ENCODE data around the gene LRBA. TPM values are rescaled to one million over a fixed set of nuclear protein-coding genes. Genes with fewer than 3 reads are reported as not detected.

Gene LRBA
- total and polyA plus RNA-seq, 9 donors, result 9.7 to 49.2 (median 30.4) TPM

DNA sequence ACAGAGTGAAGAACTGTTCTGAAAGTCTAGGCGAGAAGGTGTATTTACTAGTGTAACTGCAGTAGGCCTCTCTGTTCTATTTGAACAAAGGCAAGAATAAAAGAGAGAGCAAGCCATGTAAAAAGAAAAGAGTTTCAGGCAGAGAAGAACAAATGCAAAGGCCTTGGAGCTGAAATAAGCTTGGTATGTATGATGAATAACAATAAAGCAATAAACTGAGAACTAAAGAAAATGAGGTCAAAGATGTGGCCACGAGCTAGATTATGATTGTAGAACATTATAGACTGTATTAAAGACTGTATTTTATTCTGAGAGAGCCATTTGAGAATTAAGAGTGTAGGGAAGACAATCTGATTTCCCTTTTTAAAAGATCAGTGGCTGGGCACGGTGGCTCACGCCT is 160.5 kb downstream of the LRBA start:
- Histone ChIP-seq H3K27ac (no peak overlapping the region), H3K27me3 (no peaks in the 10 kb centered on the region), H3K9me3 (no peaks in the 10 kb centered on the region), H3K4me1 (ENCODE audit: insufficient read depth) (no peaks in the 10 kb centered on the region), H3K4me3 (no peak overlapping the region), H3K36me3 (no peaks in the 10 kb centered on the region)
- intact Hi-C loops (cut with DNase I), result no loop called here
- DNase-seq, result no peak
- 95 to 98% (median 98%) methylated on average over 4 of the region's 4 CpGs for WGBS, 3 donors
- TF ChIP-seq, protein P1, sequence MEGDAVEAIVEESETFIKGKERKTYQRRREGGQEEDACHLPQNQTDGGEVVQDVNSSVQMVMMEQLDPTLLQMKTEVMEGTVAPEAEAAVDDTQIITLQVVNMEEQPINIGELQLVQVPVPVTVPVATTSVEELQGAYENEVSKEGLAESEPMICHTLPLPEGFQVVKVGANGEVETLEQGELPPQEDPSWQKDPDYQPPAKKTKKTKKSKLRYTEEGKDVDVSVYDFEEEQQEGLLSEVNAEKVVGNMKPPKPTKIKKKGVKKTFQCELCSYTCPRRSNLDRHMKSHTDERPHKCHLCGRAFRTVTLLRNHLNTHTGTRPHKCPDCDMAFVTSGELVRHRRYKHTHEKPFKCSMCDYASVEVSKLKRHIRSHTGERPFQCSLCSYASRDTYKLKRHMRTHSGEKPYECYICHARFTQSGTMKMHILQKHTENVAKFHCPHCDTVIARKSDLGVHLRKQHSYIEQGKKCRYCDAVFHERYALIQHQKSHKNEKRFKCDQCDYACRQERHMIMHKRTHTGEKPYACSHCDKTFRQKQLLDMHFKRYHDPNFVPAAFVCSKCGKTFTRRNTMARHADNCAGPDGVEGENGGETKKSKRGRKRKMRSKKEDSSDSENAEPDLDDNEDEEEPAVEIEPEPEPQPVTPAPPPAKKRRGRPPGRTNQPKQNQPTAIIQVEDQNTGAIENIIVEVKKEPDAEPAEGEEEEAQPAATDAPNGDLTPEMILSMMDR (IDR thresholded peaks at IDR 0.05), result no peak
- TF ChIP-seq POLR2A (IDR thresholded peaks at IDR 0.05) (no peak), EP300 (IDR thresholded peaks at IDR 0.05) (no peak)

DNA sequence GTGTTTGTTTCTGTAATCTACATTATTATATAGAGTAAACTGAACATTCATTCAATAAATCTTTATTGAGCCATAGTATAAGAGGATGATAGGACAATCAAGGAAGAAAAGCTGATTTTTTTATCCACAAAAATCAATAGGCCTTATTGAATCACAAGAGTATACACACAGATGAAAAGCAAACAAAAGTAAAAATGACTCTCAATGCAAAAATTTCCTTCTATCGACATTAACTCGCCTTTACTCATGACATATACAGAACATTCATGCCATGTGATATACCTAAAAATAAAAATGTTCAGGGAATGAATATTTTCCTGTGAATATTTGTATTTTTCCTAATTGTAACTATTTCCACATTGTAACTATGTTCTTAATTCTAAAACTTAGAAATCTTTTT is 161.2 kb downstream of the LRBA start:
- Histone ChIP-seq H3K27ac (no peak overlapping the region), H3K27me3 (no peaks in the 10 kb centered on the region), H3K4me1 (ENCODE audit: insufficient read depth) (no peaks in the 10 kb centered on the region), H3K9me3 (no peaks in the 10 kb centered on the region), H3K36me3 (no peaks in the 10 kb centered on the region), H3K4me3 (no peak overlapping the region)
- 75 to 97% (median 97%) methylated on average over 2 of the region's 2 CpGs for WGBS, 3 donors
- intact Hi-C loops (cut with DNase I), result no loop called here
- no peak for DNase-seq
- TF ChIP-seq, protein P1 (IDR thresholded peaks at IDR 0.05), result no peak

DNA sequence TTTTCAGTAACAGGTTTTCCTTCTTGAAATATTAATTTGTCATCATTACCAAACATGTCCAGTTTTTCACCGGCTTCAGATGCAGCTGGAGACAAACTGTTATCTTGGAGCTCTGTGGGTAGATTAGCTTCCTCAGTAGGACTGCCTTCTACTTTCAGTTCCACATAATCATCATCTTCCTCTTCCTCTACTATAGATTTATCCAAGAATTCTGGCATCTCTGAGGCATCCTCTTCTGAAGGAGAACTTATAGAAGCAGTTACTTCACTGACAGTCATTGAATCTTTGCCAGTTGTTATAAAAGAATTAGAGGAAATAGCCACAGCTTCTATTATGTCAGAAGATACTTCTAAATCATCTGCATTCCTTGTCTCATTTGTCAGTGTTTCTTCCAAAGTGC is 162.9 kb downstream of the LRBA start:
- intact Hi-C loops (cut with DNase I), result no loop called here
- Histone ChIP-seq H3K36me3 (no peaks in the 10 kb centered on the region), H3K4me1 (ENCODE audit: insufficient read depth) (no peaks in the 10 kb centered on the region)

DNA sequence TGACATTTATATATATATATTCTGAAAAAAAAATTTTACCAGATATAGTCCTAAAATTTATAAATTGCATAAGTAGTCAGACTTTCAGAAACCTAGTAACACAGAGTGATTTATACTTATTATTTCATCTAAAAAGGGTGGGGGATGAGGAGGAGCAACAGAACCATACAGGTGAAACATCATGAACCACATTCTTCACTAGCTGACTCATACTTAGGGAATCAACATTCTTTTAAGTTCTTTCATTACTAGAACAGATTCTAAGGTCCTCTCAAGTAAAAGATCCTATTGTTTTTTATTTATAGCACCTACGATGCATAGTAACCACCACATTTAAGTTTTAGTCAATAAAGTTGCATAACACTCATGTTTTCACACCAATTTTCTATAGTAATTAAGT is 166.1 kb downstream of the LRBA start:
- no peaks in the 10 kb centered on the region for H3K36me3 ChIP-seq

More for the DNA sequence above, 162.9 kb downstream of the LRBA start:
- Histone ChIP-seq H3K4me3 (no peak overlapping the region), H3K27ac (no peak overlapping the region), H3K27me3 (no peaks in the 10 kb centered on the region), H3K9me3 (no peaks in the 10 kb centered on the region)
- no peak for DNase-seq
- no peak for TF ChIP-seq POLR2A (IDR thresholded peaks at IDR 0.05)
- TF ChIP-seq EP300 (IDR thresholded peaks at IDR 0.05), result no peak
- TF ChIP-seq, protein P1 (IDR thresholded peaks at IDR 0.05), result no peak
- 86 to 89% (median 86%) methylated on average over 1 of the region's 1 CpG for WGBS, 3 donors

More for the DNA sequence above, 166.1 kb downstream of the LRBA start:
- Histone ChIP-seq H3K4me1 (ENCODE audit: insufficient read depth) (no peaks in the 10 kb centered on the region), H3K4me3 (no peak overlapping the region), H3K27ac (no peak overlapping the region), H3K9me3 (no peaks in the 10 kb centered on the region), H3K27me3 (no peaks in the 10 kb centered on the region)
- no peak for DNase-seq
- TF ChIP-seq POLR2A (IDR thresholded peaks at IDR 0.05) (no peak), EP300 (IDR thresholded peaks at IDR 0.05) (no peak)
- TF ChIP-seq, protein P1 (IDR thresholded peaks at IDR 0.05), result no peak
- intact Hi-C loops (cut with DNase I), result no loop called here
- 94 to 100% (median 96%) methylated on average over 1 of the region's 1 CpG for WGBS, 3 donors

Data from ovary (tissue), 9 donors.